Fibroblast of skin of abdomen (primary cell): ENCODE results near the gene ROR2.

Source experiments
- DNase-seq: peaks from one replicate; pipeline ENCODE4 v3.0.0-alpha.2; 2013

ROR2 gene

DNA sequence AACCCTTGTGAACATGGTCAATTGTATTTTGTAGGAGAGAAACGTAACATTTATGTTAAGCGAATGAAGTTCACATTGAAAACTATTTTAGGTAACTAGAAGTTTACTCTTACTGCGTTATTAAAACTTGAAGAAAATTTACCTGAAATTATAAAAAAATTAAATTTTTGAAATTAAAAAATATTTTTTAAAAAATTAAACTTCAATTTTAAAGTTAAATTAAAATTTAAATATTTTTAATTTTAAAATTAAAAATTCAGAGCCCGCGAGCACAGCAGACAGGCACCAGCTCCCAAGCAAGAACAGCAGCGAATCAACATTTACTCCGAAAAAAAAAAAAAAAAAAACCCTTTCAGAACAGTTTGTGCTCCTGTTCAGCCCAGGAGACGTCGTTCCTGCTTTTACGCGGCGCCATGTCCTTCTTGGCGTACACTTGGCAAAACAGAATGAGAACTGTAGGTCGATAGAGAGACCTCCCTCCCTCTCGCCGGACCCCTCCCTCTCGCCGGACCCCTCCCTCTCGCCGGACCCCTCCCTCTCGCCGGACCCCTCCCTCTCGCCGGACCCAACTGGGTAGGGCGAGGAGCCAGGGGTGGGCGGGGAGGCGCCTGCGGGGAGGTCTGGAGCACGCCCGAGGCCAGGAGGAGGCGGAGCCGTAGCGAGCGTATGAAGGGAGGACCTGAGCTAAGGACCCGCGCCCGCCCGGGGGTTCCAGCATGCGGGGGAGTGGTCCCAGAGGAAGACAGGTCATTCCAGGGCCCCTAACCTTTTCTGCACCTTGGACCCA is 235.8 kb downstream of the ROR2 start:
- DNase-seq: peak; percentile 53

DNA sequence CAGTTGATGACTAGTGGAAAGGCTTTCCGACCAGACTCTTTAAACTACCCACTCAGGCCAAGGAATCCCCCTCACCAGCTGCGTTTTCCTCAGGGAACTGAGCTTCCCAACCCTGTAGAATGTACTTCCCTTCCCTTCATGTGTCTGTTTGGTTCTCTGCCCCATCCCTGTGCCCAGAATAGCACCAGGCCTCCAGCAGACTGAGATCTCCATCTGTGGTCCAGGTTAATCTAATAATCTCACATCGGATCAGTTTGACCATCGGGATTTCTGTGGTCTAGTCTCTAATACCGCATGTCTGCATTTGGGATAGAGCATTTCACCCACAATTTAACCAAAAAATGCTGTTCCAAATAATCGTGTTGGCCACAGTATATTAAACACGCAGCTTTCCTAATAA is 237.2 kb downstream of the ROR2 start:
- peak; percentile 2 for DNase-seq

DNA sequence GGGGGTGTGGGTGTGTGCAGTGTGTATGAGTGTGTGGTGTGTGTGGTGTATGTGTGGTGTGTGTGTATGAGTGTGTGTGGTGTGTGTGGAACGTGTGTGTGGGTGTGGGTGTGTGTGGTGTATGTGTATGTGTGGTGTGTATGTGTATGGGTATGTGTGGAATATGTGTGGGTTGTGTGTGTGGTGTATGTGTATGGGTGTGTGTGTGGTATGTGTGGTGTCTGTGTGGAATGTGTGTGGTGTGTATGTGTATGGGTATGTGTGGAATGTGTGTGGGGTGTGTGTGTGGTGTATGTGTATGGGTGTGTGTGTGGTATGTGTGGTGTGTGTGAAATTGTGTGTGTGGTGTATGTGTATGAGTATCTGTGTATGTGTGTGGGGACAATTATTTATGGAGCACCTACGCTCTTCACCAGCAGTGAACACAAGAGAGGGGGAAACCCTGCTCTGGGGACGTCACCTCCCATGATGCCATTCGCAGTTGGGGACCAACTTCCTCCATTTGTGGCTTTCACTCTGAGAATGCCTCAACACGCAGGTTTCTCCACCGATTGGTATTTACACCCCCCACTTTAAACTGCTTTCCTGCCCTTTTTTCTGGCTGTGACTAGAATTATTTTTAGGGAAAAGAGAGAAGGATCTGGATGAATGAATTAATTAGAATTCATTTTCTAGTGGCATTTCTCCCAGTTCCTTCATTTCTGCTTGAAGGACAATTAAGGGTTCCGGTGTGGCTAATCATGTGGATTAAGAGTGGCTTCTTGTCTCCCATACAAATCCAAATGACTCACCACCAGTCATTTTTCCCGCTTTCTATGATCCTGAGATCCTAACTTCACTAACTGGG is 238.1 kb downstream of the ROR2 start:
- DNase-seq: peak; percentile 73

DNA sequence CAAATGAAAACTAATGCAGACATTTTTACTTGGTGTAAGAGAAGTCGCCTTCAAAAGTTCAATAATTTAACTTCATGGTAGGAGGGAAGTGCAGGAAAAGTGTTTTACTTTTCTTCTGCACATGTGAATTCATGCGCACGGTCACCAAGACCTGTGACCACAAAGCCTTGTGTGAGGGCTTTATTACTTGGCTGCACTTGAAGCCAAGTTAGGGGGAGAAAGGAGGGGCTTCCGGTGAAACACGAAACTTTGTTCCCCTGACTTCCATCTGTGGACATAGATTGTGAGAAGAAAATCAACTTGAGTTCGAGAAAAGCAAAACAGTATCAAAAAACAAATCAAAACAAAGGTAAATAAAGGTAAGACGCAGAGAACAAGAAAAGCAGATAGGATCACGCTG is 239.9 kb downstream of the ROR2 start:
- DNase-seq: no peak

DNA sequence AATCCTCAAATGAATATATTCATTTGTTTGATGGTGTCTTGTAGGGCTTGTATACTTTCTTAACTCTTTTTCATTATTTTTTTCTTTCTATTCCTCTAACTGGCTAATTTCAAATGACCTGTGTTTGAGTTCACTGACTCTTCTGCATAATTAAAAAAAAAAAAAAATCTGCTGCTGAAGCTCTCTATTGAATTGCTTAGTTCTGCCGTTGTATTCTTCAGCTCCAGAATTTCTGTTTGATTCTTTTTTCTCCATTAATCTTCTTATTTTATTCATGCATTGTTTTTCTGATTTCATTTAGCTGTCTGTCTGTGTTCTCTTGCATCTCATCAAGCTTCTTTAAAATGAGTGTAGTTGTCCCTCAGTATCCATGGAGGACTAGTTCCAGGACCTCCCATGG is 244.6 kb downstream of the ROR2 start:
- no peak for DNase-seq

DNA sequence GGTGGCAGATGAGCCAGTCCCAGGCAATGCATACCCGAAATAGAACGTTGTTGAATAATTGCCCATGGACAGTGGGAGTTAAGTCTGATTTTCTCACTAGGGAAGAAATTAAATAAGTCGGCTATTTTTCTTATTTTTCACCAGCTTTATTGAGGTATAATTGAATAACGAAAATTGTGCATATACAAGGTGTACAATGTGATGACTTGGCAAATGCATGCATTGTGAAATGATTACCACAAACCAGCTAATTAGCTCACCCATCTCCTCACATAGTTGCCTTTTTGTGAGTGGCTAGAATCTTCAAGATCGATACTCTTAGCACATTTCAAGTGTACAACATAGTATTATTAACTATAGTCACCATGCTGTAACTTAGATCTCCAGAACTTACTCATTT is 249.6 kb downstream of the ROR2 start:
- DNase-seq: no peak

DNA sequence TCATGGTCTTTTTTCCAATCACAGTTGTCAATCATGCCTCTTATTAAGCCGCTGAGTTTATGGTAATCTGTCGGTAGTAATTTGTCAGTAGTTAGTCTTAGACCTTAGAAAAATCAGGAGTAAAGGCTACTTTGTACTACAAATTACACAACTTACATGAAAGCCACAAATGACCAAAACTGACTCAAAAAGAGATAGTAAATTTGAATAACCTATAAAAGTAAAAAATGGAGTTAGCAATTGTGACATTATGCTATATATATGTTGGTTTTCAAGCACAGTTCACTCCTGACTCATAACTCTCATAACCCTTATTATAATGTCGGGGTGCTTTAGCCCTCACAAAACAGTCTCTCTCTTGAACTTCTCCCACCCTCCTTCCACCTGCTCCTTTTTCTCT is 251.8 kb downstream of the ROR2 start:
- no peak for DNase-seq

DNA sequence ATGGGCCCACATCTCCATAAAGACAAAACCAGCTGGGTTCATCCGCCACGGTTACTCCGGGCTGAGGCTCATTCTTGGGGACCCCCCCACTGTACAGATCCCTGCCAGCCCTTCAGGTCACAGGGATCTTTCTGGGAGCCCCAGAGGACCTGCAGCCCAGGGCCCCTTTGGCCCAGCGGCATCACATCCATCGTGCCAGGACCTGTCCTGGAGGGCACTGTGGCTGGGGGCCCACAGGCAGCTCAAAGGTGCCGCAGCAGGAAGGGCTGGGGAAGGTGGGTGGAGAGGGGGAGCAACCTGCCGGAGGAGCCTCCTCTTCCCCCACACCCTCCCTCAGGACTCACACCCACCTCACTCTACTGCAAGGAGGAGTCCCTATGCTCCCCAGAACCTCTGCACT is 252.8 kb downstream of the ROR2 start:
- no peak for DNase-seq

DNA sequence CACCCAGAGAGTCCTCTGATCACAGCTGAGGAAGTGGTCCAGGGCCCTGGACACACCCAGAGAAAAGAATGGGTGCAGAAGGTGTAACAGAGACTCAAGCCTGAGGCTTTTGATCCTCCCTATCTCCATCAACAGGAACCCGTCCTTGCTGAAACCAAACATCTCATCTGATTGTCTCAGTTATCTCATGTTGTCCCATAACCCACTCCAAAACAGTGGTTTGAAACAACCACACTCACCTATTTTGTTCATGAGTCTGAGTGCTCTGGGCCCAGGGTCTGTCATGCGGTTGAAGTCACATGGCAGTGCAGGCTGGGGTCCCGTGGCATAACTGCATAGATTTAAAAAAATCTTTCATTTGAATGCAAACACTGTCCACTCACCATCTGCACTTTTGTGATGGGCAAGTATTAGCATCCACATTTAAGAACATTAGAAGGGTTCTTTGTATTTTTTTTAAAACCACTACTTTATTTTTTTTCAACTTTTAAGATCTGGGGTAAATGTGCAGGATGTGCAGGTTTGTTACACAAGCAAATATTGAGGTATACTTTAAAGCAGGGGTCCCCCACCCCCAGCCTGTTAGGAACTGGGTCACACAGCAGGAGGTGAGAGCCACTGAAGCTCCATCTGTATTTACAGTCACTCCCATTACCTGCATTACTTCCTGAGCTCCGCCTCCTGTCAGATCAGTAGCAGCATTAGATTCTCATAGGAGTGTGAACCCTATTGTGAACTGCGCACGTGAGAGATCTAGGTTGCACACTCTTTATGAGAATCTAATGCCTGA is 255.8 kb downstream of the ROR2 start:
- no peak for DNase-seq

DNA sequence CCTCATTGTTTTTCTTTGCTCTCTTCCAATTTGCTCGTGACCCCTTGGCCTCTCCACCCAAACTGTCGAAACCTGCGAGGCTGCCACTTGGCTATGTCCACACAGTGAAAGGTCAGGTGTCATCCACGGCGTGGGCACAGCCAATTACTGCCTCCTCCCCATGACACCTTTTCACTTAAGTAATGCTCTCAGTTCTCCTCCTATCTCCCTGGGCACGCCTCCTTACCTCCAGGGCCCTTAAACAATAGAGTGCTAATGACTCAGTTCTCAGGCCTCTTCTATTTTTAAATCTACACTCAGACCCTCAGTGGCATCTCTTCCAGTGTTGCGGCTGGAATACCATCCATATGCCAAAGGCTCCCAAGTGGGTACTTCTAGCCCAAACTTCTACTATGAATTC is 256.8 kb downstream of the ROR2 start:
- DNase-seq: no peak

DNA sequence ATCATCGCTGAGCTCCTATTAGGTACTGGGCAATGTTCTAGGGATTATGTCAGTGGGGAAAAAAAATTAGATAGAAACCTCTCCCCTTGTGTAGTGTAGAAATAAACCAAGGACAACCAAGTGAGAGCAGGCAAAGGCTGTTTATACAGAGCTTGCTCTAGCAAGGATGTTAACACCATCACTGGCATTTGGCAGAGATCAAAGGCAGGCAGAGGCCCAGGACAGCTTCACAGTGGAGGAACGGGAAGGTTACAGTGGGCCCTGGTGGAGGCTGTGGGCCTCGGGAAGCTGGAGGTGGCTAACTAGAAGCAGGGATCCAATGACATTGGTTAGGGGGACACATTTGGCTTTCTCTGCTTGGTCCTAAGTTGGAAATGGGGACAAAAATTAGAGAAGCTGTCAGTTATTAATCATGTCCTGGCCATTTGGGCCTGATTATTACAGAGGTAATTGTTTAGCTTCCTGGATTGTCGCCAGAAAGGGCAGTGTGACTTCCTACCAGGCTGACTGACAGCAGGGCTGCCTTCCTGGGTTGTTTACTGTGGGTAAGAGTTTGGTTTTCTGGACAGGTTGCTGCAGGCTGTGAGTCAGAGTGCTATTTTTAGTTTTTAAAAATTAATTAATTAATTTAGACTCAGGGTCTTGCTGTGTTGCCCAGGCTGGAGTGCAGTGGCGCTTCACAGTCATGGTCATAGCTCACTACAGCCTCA is 259.3 kb downstream of the ROR2 start:
- no peak for DNase-seq

DNA sequence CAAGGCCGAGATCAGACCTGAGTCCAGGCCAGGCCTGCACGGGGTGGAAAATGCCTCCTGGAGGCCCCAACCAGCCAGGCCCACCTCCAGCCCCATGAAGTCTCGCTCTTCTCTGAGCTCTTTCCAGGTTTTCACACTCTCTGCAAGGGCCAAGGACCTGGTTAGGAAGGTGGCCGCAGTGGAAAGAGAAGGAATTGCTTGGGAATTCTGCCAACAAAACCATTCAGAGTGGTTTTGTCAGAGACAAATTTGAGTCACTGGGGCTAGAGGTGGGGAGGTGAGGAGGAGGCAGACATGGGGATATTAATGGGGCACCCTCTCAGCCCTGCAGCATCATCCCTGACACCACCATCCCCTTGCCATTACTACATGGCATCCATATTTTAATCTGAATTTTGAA is 261.0 kb downstream of the ROR2 start:
- no peak for DNase-seq

DNA sequence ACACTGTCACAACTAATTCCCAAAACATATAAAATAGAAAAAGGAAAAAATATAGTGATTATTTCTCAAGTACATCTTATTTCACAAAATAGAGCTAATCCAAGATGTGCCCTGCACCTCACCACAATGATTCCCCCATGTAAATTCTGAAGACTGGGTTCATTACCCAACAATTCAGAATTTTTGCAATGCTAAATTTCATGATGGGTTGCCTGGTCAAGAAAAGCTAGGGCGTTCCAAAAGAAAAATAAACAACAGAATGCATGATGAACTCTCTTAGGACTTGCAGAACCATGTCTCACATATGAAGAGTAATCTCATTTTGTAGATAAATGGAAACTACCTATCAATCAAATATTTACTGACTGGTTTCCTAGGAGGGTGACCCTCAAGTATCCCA is 266.8 kb downstream of the ROR2 start:
- DNase-seq: no peak

DNA sequence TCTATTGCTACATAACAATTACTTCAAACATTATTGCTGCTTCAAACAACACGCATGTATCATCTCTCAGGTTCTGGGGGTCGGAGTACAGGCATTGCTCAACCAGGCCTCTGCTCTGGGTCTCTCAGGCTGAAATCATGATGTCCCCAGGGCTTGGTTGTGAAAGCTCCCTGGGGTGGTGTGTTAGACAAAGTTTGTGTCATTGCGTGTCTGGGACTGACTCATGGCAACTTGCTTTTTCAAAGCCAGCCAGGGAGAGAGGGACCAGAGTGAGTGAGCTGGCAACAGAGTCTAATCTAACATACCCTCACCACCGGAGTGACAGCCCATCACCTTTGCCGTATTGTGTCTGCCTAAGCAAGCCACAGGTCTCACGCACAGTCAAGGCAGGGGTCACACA is 267.2 kb downstream of the ROR2 start:
- no peak for DNase-seq

DNA sequence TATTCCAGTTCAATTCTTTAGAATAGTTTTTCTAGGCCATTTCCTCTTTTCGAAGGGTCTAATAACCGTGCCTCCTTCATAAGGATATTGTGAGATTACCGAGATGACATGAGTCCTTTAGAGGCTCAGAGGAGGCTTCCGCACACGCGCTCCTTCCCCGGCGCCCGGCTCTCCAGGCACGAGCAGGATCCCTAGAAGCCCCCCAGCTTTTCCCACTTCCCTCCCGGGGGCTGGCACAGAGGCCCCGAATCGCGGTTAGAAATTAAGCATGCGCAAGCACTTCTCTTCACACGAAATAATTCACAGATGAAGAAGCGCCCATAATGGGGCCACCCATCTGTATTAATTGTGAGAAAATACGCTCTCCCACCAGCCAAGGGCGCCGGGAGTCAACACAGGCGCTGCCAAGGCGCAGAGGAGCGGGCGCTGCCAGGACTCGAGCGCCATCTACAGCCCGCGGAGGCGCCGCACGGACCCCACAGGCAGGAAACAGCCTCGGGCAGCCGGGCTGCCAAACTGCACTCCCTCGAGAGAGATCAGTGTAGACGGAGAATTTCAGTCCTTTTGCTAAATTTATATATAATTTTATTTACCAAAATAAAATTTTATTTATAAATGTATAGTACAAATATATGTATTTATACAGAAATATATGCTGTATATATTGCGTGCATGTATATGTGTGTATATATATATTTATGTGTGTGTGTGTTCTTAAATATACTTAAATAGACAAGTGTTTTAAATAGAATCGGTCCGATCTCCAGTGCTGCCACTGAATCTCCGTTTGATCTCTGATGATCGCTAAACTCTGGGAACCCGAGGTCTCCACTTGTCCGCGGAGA is 268.3 kb downstream of the ROR2 start:
- peak; percentile 67 for DNase-seq

DNA sequence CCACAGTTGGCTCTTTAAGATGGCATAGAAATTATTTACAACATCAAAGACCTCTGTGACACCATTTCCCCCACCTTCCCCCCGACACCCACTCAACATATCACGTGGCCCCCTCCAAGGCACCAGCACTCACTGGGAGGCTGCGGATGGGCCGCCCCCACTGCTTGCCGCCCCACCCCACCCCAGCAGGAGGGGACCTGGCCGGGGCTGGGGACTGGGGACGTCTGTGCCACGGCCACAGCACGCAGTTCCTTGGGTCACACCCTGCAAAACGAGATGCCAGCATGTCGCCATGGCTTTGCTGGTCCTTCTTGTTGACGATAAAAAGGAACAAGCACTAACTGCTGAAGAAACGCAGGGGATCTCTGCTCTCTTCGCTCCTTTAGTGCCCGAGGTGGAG is 269.0 kb downstream of the ROR2 start:
- DNase-seq: no peak

DNA sequence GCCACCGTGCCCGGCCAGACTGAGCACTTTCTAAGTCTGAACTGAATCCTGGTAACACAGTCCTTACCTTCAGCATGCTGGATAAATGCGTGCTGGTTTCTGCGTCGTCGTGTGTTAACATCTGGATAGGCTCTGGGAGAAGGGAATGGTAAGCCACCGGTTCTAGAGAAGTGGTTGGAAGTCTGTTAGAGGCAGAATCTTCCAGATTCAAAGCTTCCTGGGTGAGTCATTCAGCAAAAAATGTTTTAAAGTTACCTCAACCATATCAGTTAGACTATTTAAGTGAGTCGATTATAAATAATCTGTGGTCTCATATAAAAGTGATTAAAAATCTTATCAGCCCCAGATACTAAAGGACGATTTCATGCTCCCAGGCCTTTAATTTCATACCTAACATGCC is 269.9 kb downstream of the ROR2 start:
- peak; percentile 36 for DNase-seq

DNA sequence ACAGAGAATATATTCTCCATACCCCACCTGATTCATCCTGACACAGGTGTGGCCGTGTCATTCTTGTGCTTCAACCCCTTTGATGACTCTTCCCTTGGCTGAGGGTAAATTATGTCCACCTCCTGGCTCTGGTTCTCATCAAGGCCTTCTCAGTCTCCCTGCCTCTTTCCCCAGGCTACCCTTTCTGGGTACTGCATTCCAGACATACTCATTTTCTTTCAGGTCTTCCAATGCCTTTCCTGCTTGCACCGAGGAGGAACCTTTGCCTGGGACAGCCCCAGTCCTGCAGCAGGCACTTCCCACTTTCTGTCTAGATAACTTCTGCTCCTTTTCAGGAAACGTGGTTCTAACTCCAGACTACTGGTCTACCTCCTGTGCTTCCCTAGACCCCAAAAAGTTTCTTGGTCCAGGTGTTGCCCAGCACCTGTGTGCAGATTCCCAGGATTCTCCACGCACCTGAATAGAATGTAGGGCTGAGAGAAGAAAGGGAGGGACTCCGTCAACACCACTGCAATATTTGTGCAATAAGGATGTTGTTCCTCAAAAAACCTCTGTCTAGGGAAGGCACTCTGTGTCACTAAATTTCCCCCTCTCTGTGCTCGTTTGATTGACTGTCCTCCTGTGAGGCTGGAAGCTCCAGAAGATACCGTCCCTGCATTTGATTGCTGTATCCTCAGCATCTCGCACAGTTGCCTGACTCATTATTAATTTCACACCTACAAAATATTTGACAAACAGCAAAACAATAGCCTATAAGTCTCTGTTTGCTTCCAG is 271.0 kb downstream of the ROR2 start:
- no peak for DNase-seq

DNA sequence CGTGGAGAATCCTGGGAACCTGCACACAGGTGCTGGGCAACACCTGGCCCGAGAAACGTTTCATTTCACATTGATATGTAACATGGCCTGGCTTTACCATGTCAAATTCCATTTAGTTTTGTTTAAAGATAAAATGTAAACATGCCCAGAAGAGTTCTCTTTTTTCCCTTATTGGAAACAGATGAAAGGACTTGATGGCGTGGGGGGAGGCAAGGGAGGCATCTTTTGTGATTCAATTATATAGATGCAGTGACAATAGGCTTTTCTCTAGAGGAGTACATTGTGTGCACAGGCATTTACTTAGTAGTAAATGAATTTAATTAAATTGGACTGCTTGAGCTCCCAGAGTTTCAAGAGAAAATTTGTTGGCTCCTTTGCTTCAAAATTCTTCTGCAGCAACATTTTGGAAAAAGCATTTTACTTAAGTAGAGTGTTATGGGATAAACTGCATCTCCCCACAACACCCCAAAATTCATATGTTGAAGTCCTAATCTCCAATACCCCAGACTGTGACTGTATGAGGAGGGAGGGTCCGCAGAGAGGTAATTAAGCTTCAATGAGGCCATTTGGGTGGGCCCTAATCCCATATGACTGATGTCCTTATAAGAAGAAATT is 272.1 kb downstream of the ROR2 start:
- DNase-seq: no peak

DNA sequence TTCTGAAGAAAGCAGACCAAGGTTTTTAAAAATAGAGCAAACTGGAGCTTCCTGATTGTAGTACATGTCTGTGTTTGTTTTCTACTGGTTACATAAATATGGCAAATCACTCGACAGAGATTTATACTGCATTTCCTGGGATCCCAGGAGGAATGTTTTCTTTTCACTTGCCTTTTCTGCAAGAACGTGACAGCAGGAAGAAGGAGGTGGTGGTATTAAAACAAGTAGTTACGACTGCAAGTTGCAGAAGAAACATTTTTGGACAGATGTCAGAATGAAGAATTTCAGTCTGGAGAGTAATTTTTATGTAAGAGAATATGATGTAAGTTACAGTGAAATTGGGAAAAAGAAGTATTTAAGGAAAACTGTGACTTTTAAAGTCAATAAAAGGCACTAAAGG is 272.7 kb downstream of the ROR2 start:
- peak; percentile 26 for DNase-seq
